Stimulated activated naive CD8-positive, alpha-beta T cell treated with anti-CD3 and anti-CD28 coated beads, Interleukin-15, Interleukin-2, amounts not matched to agents 100 ng/mL and 50 ng/mL, for 24 hours (primary cell): Measurements from ENCODE around the gene PKIG.

Experiments
- H3K27ac Mint-ChIP-seq: one replicate; pipeline ENCODE4 v1.8.0; 2021; ENCODE audit warnings: mild to moderate bottlenecking, mixed read lengths
- H3K27me3 Mint-ChIP-seq: one replicate; pipeline ENCODE4 v1.8.0; 2021; ENCODE audit warnings: mixed read lengths
- H3K36me3 Mint-ChIP-seq: one replicate; pipeline ENCODE4 v1.8.0; 2021; ENCODE audit warnings: low read depth, mixed read lengths
- H3K4me1 Mint-ChIP-seq: one replicate; pipeline ENCODE4 v1.8.0; 2021; ENCODE audit warnings: low read depth, mixed read lengths
- H3K4me3 Mint-ChIP-seq: one replicate; pipeline ENCODE4 v1.8.0; 2021; ENCODE audit warnings: mild to moderate bottlenecking, mixed read lengths
- H3K9me3 Mint-ChIP-seq: one replicate; pipeline ENCODE4 v1.8.0; 2021; ENCODE audit warnings: mixed read lengths

Gene PKIG

DNA sequence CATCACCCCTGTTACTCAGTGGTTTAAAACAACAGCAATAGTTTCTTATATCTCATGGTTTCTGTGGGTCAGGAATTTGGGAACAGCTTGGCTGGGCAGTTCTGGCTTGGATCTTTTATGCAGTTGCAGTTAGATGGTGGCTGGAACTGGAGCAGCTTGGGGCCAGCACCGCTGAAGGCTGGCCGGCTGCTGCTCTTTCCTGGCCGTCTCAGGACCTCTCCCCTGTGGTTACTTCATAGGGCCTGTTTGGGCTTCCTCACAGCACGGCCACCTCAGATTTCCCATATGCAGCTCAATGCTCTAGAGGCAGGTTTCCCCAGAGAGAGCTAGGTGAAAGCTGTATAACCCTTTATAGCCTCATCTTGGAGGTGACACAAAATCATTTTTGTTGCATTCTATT is 15.6 kb downstream of the PKIG start:
- Mint-ChIP-seq H3K36me3 (no peaks in the 10 kb centered on the region), H3K4me1 (peaks cover 62% of the 10 kb centered on the region), H3K27ac (peak overlapping the region; percentile 90)

DNA sequence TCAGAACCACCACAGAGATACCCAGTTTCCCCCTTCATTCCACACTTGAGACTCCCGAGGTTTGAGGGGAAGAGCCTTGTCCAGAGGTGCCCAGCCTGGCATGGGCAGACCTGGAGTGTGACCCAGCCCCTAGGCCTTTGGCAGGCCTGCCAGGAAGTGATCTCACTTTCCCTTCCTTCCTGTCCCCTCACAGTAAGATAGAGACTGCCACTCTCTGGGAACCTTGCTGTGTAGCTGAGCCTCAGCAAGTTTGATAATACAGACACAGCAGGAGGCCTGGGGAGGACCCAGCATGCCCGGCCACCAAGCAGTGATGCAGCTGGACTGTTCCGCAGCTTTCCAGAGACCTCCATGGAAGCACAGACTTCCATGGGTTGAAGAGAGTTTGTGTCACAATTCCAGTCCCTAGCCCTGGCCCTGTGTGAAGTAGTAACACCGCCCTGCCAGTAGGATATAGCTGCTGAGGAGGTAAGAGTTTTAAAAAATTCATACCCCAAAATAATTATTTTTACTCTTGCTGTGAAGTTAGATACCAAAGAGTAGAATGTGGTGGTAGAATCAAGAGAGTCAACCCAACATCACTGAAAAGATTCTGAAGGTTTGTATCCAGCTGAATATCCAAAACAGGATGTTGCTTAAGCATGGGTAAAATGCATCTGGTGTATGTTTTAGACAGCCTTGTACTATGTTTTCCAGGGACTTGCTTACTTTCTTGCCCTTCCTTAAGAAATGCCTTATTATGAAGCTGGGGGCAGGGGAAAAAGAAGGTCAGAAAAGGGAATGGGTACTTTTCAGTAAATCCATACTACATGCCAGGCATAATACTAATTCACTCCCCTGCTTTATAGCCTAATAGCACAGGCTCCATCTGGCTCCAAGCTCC is 16.3 kb downstream of the PKIG start:
- H3K4me3 Mint-ChIP-seq = peak overlapping the region; percentile 77

More for the DNA sequence above, 15.6 kb downstream of the PKIG start:
- Mint-ChIP-seq H3K27me3 (no peaks in the 10 kb centered on the region), H3K4me3 (peak overlapping the region; percentile 77), H3K9me3 (no peaks in the 10 kb centered on the region)

DNA sequence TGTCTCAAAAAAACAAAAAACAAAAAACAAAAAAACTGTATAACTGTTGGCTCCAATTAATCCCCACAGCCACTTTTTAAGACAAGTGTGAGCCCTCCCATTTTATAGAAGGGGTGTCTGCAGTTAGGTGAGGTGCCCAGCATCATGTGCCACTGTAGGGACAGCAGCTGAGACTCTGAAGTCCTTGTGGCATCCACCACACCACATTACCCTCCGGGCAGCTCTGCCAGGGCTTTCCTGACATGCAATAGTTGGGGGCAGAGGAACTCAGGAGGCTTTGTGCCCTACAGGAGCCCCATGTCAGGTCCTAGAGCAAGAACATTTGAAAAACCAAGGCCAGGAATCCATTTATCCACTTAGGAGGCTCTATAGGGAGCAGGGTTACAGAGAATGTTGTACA is 17.3 kb downstream of the PKIG start:
- Mint-ChIP-seq H3K9me3 (no peaks in the 10 kb centered on the region), H3K27ac (peak overlapping the region; percentile 1), H3K4me3 (no peak overlapping the region), H3K36me3 (no peaks in the 10 kb centered on the region), H3K27me3 (no peaks in the 10 kb centered on the region), H3K4me1 (peaks cover 59% of the 10 kb centered on the region)

More for the DNA sequence above, 16.3 kb downstream of the PKIG start:
- Mint-ChIP-seq H3K27me3 (no peaks in the 10 kb centered on the region), H3K36me3 (no peaks in the 10 kb centered on the region), H3K9me3 (no peaks in the 10 kb centered on the region), H3K27ac (peak overlapping the region; percentile 90), H3K4me1 (peaks cover 62% of the 10 kb centered on the region)

DNA sequence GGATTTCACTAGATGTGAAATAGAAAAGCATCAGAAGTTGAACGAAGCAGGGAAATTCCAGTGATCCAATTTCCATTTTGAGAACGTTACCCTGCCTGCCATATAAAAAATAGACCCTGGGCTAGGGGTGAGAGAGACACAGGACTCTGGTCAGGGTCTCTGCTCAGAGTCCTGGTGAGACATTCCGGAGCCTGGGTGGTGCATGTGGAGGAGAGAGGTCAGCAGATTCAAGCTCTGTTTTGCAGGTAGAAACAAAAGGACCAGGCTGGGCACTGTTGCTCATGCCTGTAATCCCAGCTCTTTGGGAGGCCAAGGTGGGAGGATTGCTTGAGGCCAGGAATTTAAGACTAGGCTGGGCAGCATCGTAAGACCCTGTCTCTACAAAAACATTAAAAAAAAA is 17.9 kb downstream of the PKIG start:
- Mint-ChIP-seq H3K4me1 (peaks cover 54% of the 10 kb centered on the region), H3K27ac (no peak overlapping the region), H3K27me3 (no peaks in the 10 kb centered on the region), H3K9me3 (no peaks in the 10 kb centered on the region), H3K36me3 (no peaks in the 10 kb centered on the region), H3K4me3 (no peak overlapping the region)

DNA sequence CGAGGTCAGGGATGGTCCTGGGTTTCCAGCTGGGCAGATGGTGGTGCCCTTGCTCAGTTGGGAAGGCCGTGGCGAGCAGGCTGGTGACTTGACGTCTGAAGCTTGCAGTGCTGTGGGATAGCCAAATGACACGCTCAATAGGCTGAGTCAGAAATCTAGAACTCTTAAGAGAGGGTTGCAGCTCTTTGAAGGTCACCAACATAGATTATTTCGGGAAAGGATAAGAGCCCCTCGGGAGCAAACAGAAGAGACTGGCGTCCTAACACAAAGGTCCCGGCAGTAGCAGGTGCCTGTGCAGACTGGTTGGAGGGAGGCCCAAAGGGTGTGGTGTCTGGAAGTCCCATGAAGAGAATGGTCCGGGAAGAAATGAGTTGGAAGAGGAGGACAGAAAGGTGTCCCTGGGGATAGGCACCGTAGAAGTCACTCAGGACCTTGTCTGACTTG is 18.4 kb downstream of the PKIG start:
- H3K36me3 Mint-ChIP-seq = no peaks in the 10 kb centered on the region
- peaks cover 54% of the 10 kb centered on the region for H3K4me1 Mint-ChIP-seq
- no peaks in the 10 kb centered on the region for H3K9me3 Mint-ChIP-seq
- no peaks in the 10 kb centered on the region for H3K27me3 Mint-ChIP-seq
- H3K27ac Mint-ChIP-seq = no peak overlapping the region
- no peak overlapping the region for H3K4me3 Mint-ChIP-seq

DNA sequence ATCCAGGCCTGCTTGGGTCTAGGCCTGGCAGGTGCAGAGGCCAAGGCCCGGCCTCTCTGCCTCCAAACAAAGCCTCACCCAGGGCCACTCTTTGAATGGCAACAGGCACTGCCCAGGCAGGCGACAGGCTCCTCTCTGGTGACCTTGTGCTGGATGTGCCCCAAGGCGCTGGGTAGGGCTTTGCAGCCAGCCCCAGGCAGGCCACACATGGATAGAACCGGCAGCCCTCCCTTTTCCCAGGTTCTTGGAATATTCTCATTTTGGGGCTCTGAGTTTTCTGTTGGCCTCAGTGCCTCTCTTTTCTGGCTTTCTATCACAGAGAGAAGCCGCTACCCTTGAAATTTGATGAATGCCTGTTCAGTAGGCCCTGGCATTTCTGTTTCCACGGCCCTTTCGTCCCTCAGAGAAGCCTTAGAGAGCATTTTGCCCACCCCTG is 18.9 kb downstream of the PKIG start:
- no peaks in the 10 kb centered on the region for H3K9me3 Mint-ChIP-seq
- H3K36me3 Mint-ChIP-seq = no peaks in the 10 kb centered on the region
- no peak overlapping the region for H3K4me3 Mint-ChIP-seq
- no peaks in the 10 kb centered on the region for H3K27me3 Mint-ChIP-seq
- peaks cover 49% of the 10 kb centered on the region for H3K4me1 Mint-ChIP-seq
- H3K27ac Mint-ChIP-seq = no peak overlapping the region

DNA sequence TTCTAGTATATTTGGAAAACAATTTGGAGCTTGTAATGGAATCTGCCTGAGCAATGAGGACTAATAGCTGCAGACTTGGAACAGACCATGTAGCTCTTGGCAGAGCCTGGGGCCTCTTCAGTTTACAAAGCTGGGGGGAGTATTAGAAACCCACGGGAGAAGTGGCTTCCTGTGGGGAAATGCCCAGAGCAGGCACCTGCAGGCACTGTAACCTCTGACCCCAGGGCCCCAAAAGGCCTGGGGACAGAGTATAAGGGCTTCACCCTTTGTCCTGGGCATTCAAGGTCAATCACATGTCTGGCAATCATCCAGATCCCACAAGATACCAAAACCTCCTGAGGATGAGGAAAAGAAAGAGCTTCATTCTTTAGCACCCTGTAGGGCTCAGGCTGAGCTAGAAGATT is 19.4 kb downstream of the PKIG start:
- Mint-ChIP-seq H3K4me1 (peaks cover 46% of the 10 kb centered on the region), H3K27me3 (no peaks in the 10 kb centered on the region), H3K27ac (peak overlapping the region; percentile 8), H3K9me3 (no peaks in the 10 kb centered on the region), H3K4me3 (no peak overlapping the region), H3K36me3 (no peaks in the 10 kb centered on the region)

DNA sequence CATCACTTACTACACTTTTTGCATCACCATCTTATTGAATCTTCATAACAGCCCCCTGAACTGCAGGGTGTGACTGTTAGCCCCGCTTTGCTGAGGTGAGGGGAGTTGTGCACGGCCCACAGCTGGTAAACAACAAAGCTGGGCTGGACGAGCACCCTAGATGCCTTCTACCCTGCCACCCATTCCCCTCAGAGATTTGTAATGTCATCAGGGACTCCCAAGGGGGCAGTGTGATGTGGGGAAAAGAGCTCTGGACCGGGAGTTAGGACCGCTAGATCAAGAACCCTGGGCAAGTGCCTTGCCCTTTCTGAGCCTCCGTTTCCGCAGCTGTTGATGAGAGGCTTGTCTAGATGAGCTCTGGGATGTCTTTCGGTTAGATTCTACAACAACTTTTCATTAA is 20.9 kb downstream of the PKIG start:
- Mint-ChIP-seq H3K27ac (no peak overlapping the region), H3K36me3 (no peaks in the 10 kb centered on the region), H3K27me3 (no peaks in the 10 kb centered on the region), H3K4me1 (peaks cover 32% of the 10 kb centered on the region), H3K4me3 (no peak overlapping the region), H3K9me3 (no peaks in the 10 kb centered on the region)

DNA sequence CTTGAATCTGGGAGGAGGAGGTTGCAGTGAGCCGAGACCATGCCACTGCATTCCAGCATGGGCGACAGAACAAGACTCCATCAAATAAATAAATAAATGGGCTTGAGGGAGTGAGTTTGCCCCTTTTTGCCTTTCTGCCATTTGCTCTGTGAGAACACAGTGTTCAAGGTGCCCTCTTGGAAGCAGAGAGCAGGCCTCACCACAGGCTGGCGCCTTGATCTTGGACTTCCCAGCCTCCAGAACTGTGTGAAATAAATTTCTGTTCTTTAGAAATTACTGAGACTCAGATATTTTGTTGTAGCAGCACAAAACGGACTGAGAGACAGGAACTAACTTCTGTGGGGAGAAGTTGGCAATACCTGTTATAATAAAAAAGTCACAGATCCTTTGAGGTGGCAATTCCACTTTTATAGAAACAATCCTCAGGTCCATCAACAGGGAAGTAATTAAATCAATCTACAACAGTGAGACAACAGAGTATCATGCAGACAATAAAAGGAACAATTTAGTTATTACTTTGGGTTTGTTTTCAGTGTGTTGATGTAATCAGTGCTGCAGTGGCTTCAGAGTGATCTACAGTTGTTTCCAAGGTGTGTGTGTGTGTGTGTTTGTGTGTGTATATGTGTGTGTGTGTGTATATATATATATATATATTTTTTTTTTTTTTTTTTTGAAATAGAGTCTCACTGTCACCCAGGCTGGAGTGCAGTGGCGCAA is 24.5 kb downstream of the PKIG start:
- peak overlapping the region; percentile 19 for H3K27ac Mint-ChIP-seq
- H3K4me3 Mint-ChIP-seq = no peak overlapping the region
- no peaks in the 10 kb centered on the region for H3K9me3 Mint-ChIP-seq
- H3K4me1 Mint-ChIP-seq = peaks cover 26% of the 10 kb centered on the region
- H3K27me3 Mint-ChIP-seq = no peaks in the 10 kb centered on the region
- H3K36me3 Mint-ChIP-seq = no peaks in the 10 kb centered on the region

DNA sequence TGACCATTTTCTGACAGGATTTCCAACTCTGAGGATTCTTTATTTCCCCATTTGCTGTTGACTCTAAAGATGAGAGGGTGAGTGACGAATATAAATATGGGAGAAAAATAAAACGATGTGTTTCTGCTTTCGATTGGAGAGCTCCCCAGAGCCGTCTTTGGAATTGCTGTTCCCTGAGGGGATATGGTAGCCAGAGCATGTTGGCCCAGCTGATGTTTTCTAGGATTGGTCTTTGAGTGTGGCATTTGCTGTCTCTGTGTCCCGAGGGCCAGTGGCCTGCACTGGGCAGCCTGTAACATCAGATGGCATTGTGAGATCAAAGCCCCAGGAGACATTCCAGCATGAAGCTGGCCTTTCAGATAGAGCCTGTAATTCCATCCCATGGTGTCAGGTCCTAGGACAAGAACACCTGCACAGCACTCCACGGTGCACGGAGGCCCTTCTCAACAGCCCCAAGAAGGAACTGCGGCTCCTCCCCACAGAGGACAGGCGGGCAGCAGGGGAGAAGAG is 26.7 kb downstream of the PKIG start:
- Mint-ChIP-seq H3K27me3 (no peaks in the 10 kb centered on the region), H3K9me3 (no peaks in the 10 kb centered on the region), H3K4me1 (peaks cover 26% of the 10 kb centered on the region), H3K36me3 (no peaks in the 10 kb centered on the region), H3K4me3 (no peak overlapping the region), H3K27ac (no peak overlapping the region)

DNA sequence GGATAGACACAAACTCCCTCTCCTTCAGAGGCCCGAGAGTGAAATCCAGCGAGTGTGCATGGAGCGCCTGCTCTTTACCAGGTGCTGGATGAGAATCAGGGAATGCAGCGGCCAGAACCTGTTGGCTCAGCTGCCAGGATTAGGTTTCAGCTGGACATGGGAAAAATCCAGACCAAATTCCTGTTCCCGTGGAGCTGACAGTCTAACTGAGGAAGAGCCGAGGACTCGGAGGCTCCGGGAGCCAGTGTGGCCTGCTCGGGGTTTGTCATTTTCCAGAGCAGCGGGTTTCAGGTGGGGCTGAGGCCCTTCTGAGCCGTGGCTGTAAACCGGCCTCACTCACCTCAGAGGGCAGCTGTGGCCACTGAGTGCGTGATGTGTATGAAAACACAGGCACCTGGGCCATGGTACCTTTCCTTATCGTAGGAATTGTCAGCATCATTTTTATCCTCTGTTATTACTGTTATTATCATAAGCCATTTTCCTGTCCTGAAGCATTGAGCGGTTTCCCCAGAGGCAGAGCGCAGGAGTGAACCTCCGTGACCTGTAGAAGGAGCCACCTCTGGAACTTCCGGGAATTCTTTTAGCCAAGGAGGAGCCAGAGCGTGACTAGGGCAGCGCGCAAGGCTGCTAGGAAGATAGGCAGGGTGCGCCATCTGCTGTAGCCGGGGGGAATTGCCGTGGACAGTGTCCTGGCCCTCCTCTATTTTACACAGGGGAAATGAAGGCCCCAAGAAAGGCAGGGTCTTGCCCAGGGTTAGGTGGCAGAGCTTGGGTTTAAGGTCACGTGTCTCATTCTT is 27.3 kb downstream of the PKIG start:
- no peaks in the 10 kb centered on the region for H3K27me3 Mint-ChIP-seq
- peak overlapping the region; percentile 62 for H3K4me3 Mint-ChIP-seq
- peaks cover 31% of the 10 kb centered on the region for H3K4me1 Mint-ChIP-seq

DNA sequence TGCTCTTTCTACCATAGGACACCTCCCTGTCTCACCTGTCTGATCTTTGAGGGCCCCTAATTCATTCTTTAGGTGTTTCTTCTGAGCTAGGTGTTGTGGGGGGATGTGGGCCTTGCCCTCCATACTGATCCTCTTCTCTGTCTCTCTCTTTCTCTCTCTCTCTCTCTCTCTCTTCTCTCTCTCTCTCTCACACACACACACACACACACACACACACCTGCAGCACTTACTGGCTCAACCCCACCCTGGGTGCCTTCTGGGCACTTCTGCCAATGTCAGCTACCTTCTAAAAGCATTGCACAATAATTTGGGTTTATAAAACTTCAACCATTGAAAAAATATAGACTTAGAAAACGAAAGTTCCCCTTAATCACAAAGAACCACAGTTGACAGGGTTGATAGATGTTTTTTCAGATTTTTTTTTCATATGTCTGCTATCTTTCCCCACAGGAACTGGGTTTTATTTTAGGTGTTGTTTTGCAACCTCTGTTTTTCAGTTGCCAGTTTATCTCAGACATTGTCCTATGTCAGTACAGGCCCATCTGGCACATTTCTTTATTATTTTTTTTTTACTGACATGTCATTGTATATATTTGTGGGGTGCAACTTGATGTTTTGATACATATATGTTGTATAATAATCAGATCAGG is 28.1 kb downstream of the PKIG start:
- peaks cover 38% of the 10 kb centered on the region for H3K4me1 Mint-ChIP-seq

More for the DNA sequence above, 27.3 kb downstream of the PKIG start:
- Mint-ChIP-seq H3K36me3 (no peaks in the 10 kb centered on the region), H3K9me3 (no peaks in the 10 kb centered on the region), H3K27ac (peak overlapping the region; percentile 86)

DNA sequence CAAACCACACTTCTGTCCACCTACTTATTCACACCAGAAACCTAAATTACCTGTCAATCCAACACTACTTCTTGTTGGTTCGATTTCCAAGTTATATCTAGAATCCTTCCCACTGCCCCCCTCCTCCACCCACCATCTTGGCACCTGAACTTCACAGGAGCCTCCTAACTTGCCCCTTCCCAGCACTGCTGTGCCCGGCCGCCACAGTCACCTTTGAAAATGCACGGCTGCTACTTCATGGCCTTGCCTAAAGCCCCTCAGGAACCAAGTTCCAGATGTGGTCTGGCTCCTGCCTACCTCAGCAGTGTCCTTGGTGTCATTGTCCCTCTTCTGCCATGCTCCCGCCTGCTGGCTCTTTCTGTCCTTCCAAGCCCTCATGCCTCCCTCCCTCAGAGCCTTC is 31.2 kb downstream of the PKIG start:
- Mint-ChIP-seq H3K4me3 (no peak overlapping the region), H3K27ac (peak overlapping the region; percentile 14), H3K9me3 (no peaks in the 10 kb centered on the region), H3K36me3 (peaks cover 18% of the 10 kb centered on the region), H3K4me1 (peaks cover 58% of the 10 kb centered on the region), H3K27me3 (no peaks in the 10 kb centered on the region)

More for the DNA sequence above, 28.1 kb downstream of the PKIG start:
- H3K27me3 Mint-ChIP-seq = no peaks in the 10 kb centered on the region
- no peaks in the 10 kb centered on the region for H3K36me3 Mint-ChIP-seq
- no peak overlapping the region for H3K4me3 Mint-ChIP-seq
- no peaks in the 10 kb centered on the region for H3K9me3 Mint-ChIP-seq
- H3K27ac Mint-ChIP-seq = peak overlapping the region; percentile 61

DNA sequence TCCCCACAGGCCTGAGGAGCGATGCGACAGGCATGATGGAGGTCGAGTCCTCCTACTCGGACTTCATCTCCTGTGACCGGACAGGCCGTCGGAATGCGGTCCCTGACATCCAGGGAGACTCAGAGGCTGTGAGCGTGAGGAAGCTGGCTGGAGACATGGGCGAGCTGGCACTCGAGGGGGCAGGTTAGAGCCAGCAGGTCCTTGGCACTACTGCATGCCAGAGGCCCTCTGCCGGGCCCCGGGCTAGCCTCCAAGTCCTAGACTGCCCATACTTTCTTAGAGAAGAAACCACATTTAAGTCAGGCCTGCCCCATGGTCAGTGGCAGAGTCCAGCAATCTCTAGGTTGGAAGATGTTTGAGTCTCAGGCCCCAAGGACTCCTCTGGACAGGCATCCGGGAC is 32.1 kb downstream of the PKIG start:
- no peak overlapping the region for H3K4me3 Mint-ChIP-seq
- peak overlapping the region; percentile 84 for H3K27ac Mint-ChIP-seq
- peaks cover 22% of the 10 kb centered on the region for H3K36me3 Mint-ChIP-seq
- no peaks in the 10 kb centered on the region for H3K9me3 Mint-ChIP-seq
- no peaks in the 10 kb centered on the region for H3K27me3 Mint-ChIP-seq
- peaks cover 68% of the 10 kb centered on the region for H3K4me1 Mint-ChIP-seq
